Chondrocyte (in vitro differentiated cells): ENCODE measurements around the gene ANKUB1. TPM values are rescaled to one million over a fixed set of nuclear protein-coding genes. Genes with fewer than 3 reads are reported as not detected.
A peak's percentile ranks its signal among the peaks of the same experiment; 100 is the strongest.

Source experiments
- DNase-seq: peaks from one replicate; pipeline ENCODE4 v3.0.0; 2021; ENCODE audit warnings: mixed read lengths, low spot score
- H3K27ac Mint-ChIP-seq: one replicate; pipeline ENCODE4 v1.8.0; 2021; ENCODE audit warnings: mild to moderate bottlenecking, moderate library complexity, mixed read lengths; ENCODE audit not compliant: unreplicated experiment
- H3K27me3 Mint-ChIP-seq: 2 replicates; pipeline ENCODE4 v1.8.0; 2021; ENCODE audit warnings: low read depth, mixed read lengths
- H3K36me3 Mint-ChIP-seq: 2 replicates; pipeline ENCODE4 v1.8.0; 2021; ENCODE audit warnings: low read depth, mixed read lengths
- H3K4me1 Mint-ChIP-seq: 2 replicates; pipeline ENCODE4 v1.8.0; 2021; ENCODE audit warnings: low read depth, mild to moderate bottlenecking, mixed read lengths
- H3K4me3 Mint-ChIP-seq: one replicate; pipeline ENCODE4 v1.8.0; 2021; ENCODE audit warnings: mild to moderate bottlenecking, moderate library complexity, mixed read lengths; ENCODE audit not compliant: unreplicated experiment
- H3K9me3 Mint-ChIP-seq: 2 replicates; pipeline ENCODE4 v1.8.0; 2021; ENCODE audit warnings: low read depth, mixed read lengths
- CTCF ChIP-seq: fragments of 200-600 bp; sonication (generic); IDR thresholded peaks from 2 replicates; pipeline ENCODE4 v1.5.0; 2021; ENCODE audit warnings: antibody characterized with exemption, mild to moderate bottlenecking, moderate library complexity
- total RNA-seq: library from RNA; stranded (reverse); gene quantifications from 3 replicates; pipeline ENCODE4 v1.2.1, GENCODE V29; 2021

ANKUB1 gene
- total RNA-seq, 1 donor from 2014 or later, result not detected

- H3K4me3 Mint-ChIP-seq, result peak overlapping the region; percentile 94
- H3K9me3 Mint-ChIP-seq, result no peaks in the 10 kb centered on the region
- peaks cover 40% of the 10 kb centered on the region for H3K4me1 Mint-ChIP-seq
- no peak for TF ChIP-seq CTCF
- no peaks in the 10 kb centered on the region for H3K36me3 Mint-ChIP-seq
- DNase-seq, result no peak
- peak overlapping the region; percentile 99 for H3K27ac Mint-ChIP-seq
- H3K27me3 Mint-ChIP-seq, result no peaks in the 10 kb centered on the region
Measured at GRCh38 chr3:149813367-149814281, 21.3 kb upstream of the ANKUB1 start.

GRCh38 chr3:149812606-149813366 is 20.4 kb upstream of the ANKUB1 start, which contains the start of gene RNF13:
TSS of gene RNF13 (plus strand) at chr3:149813215. CDS start at chr3:149846027, 32,812 bp downstream.
- TF ChIP-seq CTCF, result no peak
- Mint-ChIP-seq H3K27ac (peak within 1 kb of the TSS; percentile 99), H3K4me1 (peaks cover 43% of the 10 kb centered on the region), H3K27me3 (no peaks in the 10 kb centered on the region), H3K9me3 (no peaks in the 10 kb centered on the region), H3K36me3 (no peaks in the 10 kb centered on the region), H3K4me3 (peak within 1 kb of the TSS; percentile 94)
- DNase-seq, result peak; percentile 97

- TF ChIP-seq CTCF, result no peak
- H3K9me3 Mint-ChIP-seq, result no peaks in the 10 kb centered on the region
- H3K27ac Mint-ChIP-seq, result peak overlapping the region; percentile 99
- H3K36me3 Mint-ChIP-seq, result no peaks in the 10 kb centered on the region
- peaks cover 43% of the 10 kb centered on the region for H3K4me1 Mint-ChIP-seq
- no peaks in the 10 kb centered on the region for H3K27me3 Mint-ChIP-seq
- no peak for DNase-seq
- peak overlapping the region; percentile 94 for H3K4me3 Mint-ChIP-seq
Measured at GRCh38 chr3:149812165-149812605, 19.8 kb upstream of the ANKUB1 start.

GRCh38 chr3:149810846-149811245 is 18.5 kb upstream of the ANKUB1 start:
- peaks cover 32% of the 10 kb centered on the region for H3K4me1 Mint-ChIP-seq
- TF ChIP-seq CTCF, result no peak
- no peak overlapping the region for H3K4me3 Mint-ChIP-seq
- no peaks in the 10 kb centered on the region for H3K27me3 Mint-ChIP-seq
- no peak overlapping the region for H3K27ac Mint-ChIP-seq
- no peaks in the 10 kb centered on the region for H3K36me3 Mint-ChIP-seq
- no peaks in the 10 kb centered on the region for H3K9me3 Mint-ChIP-seq
- no peak for DNase-seq

GRCh38 chr3:149809699-149810098 is 17.3 kb upstream of the ANKUB1 start:
- Mint-ChIP-seq H3K27ac (no peak overlapping the region), H3K36me3 (no peaks in the 10 kb centered on the region), H3K4me3 (no peak overlapping the region), H3K9me3 (no peaks in the 10 kb centered on the region), H3K27me3 (no peaks in the 10 kb centered on the region), H3K4me1 (peaks cover 22% of the 10 kb centered on the region)
- TF ChIP-seq CTCF, result no peak
- DNase-seq, result no peak
